Activated CD4-positive, alpha-beta T cell treated with anti-CD3 and anti-CD28 coated beads, Interleukin-2, amount 50 U/mL, for 16 hours (primary cell): ENCODE data around the gene KDM4B.
"Not testable (repeated sequence)": the region's sequence is repeated elsewhere in the genome, so short reads cannot be mapped to it uniquely, and the experiment has no call there.

Experiments
- DNase-seq: peaks from one replicate; pipeline ENCODE4 v3.0.0-alpha.2; 2020

The KDM4B gene

DNA sequence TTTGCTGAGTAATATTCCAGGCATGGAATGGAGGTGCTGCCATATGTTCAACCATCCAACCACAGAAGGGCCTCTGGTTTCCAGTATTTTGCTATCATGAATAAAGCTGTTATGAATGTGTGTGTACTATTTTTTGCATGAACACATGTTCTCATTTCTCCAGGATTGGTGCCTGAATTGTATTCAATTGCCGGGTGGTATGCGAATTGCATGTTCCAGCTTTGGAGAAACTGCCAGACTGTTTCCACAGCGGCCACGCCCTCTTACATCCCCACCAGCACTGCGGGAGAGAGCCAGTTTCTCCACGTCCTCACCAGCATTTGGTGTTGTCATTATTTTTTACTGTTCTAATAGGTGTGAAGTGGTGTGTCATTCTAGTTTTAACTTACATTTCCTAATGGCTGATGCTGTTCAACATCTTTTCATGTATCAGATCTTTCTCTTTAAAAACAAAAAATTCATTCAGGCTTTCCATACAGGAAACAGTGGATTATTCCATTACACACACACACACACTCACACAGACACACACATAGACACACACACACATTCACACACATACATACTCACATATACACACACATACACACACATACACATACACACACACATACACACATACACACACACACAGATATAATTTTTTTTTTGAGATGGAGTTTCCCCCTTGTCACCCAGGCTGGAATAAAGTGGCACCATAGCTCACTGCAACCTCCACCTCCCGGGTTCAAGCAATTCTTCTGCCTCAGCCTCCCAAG is 217.6 kb downstream of the KDM4B start:
- no peak for DNase-seq

DNA sequence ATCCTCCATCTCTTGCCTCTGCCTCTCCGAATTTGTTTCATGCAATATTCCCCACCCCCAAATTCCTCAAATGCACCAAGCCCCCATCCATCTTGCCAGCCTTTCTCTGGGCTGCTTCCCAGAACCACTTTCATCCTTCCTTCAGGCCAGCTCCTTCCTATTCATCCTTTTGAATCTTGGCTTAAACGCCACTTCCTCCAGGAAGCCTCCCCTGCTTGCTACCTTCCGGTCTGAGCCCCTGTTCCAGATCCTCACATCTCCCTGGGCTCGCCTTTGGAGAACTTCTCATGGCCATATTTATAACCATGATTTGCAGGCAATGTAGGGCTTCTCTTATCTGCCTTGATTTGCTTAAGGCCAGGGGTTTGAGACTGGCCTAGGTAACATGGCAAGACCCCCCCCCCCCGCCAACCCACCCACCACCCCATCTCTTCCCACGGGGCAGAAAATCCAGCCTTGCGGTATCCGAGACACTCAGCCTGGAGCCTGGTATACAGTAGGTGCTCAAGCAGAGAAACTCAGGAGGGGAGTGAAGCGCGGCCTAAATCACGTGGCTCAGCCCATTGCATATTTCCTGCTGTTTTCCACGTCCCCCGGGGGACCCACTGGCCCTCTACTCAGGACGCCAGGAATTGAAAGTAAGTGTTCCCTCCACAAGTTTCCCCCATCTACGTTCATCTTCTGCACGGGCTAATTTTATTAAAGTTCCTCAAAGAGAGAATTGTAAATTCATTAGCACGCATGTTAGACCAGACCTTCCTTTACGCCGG is 219.8 kb downstream of the KDM4B start:
- no peak for DNase-seq

- DNase-seq: no peak
These were observed 220.3 kb downstream of the KDM4B start for GRCh38 chr19:5189318-5189607.

GRCh38 chr19:5191091-5191490 is 222.2 kb downstream of the KDM4B start:
- no peak for DNase-seq

GRCh38 chr19:5192568-5192967 is 223.7 kb downstream of the KDM4B start:
- DNase-seq: no peak

DNA sequence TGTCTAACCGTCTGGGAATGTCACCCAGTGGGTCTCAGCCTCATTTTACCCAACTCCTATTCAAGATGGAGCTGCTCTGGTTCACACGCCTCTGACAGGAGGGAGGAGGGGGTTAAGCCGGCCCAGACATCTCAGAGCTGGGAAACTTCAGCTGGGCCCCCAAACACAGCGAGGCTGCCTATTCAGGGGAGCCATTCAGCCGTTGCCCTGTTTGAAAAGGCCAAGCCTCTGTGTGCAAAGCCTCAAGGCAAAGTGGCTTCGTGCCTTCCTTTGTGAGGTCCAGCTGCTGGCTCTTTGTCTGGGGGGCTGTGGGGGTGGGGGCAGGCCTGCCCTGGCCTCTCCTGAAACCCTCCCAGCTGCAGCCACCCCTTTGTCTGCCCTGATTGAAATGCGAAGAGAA is 224.3 kb downstream of the KDM4B start:
- no peak for DNase-seq

GRCh38 chr19:5194641-5195040 is 225.7 kb downstream of the KDM4B start:
- no peak for DNase-seq

GRCh38 chr19:5195587-5195986 is 226.7 kb downstream of the KDM4B start:
- DNase-seq: not testable (repeated sequence)

DNA sequence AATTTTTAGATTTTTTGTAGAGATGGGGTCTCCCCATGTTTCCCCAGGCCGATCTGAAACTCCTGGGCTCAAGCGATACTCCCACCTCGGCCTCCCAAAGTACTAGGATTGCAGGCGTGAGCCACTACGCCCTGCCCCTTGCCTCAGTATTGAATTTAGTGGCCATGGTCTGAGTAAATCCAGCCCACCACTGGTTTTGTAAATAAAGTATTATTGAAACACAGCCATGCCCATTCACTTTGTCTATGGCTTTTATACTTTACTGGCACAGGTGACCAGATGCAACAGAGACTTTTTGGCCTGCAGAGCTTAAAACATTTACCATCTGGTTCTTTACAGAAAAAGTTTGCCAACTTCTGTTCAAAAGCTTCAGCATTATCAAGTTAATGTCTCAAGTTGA is 227.9 kb downstream of the KDM4B start:
- no peak for DNase-seq

DNA sequence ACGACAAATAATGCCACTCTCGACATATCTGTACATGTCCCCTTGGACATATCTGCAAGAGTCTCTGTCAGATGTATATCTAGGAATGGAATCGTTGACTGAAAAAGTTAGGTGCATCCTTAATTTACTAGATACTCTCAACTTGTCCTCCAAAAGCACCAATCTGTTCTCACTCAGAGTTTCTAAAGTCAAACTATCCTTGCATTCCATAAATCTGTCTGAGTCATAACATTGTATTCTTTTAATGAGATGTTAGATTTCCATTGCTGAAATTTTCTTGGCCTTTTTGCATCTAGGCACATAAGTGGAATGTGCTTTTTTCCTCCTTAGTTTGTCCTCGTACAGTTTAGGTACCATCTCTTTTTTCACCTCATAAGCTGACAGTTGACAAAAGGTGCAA is 231.9 kb downstream of the KDM4B start:
- no peak for DNase-seq

DNA sequence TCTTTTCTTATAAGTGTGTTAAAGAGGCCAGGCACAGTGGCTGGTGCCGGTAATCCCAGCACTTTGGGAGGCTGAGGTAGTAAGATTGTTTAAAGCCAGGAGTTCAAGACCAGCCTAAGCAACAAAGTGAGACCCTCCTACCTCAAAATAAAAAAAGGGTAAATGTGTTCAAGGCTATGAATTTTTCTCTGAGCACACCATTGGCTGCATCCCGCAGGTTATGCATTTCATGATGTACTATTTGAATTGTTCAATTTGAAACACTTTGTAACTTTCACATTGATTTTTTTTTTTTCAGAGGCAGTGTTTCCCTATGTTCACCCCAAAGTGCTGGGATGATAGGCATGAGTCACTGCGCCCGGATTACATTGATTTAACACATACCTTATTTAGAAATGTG is 233.6 kb downstream of the KDM4B start:
- DNase-seq: no peak
